HFFc6 (cell line): ENCODE results near the gene OR9A4. TPM values are rescaled to one million over a fixed set of nuclear protein-coding genes. Genes with fewer than 3 reads are reported as not detected.
"Not testable (repeated sequence)": the region's sequence is repeated elsewhere in the genome, so short reads cannot be mapped to it uniquely, and the experiment has no call there.

Experiments
- DNase-seq: peaks from one replicate; pipeline ENCODE4 v3.0.0-alpha.2; 2018
- H3K27ac Mint-ChIP-seq: 2 replicates; pipeline ENCODE4 v1.8.0; 2020; ENCODE audit warnings: mild to moderate bottlenecking, mixed read lengths
- H3K27me3 Mint-ChIP-seq: 2 replicates; pipeline ENCODE4 v1.8.0; 2021; ENCODE audit warnings: mild to moderate bottlenecking, moderate library complexity, mixed read lengths; ENCODE audit not compliant: insufficient read depth
- H3K36me3 Mint-ChIP-seq: 2 replicates; pipeline ENCODE4 v1.8.0; 2021; ENCODE audit warnings: low read depth, mixed read lengths
- H3K4me1 Mint-ChIP-seq: 2 replicates; pipeline ENCODE4 v1.8.0; 2020; ENCODE audit warnings: low read depth, mixed read lengths
- H3K4me3 Mint-ChIP-seq: 2 replicates; pipeline ENCODE4 v1.8.0; 2020; ENCODE audit warnings: mild to moderate bottlenecking, moderate library complexity, mixed read lengths
- H3K9me3 Mint-ChIP-seq: 2 replicates; pipeline ENCODE4 v1.8.0; 2020; ENCODE audit warnings: mild to moderate bottlenecking, mixed read lengths
- CTCF ChIP-seq: fragments of 200-600 bp; sonication (generic); IDR thresholded peaks from 2 replicates; pipeline ENCODE4 v1.5.0; 2021; ENCODE audit warnings: antibody characterized with exemption, mild to moderate bottlenecking
- total RNA-seq, 6 experiments: library from RNA; stranded (reverse); fragmentation: NEBNext Ultra II Directional; extraction: Animal tissue kit (Norgen Biotek cat#: 25700); gene quantifications; 2 replicates in 1 of 6; 3 replicates in 5 of 6; pipeline ENCODE4 v1.2.3, GENCODE V29; 2021

OR9A4 gene
- total RNA-seq, 6 experiments from 2014 or later, result not detected

- Mint-ChIP-seq H3K4me1 (no peaks in the 10 kb centered on the region), H3K9me3 (peaks cover 29% of the 10 kb centered on the region), H3K27ac (no peak overlapping the region), H3K36me3 (no peaks in the 10 kb centered on the region), H3K4me3 (no peak overlapping the region), H3K27me3 (no peaks in the 10 kb centered on the region; the same call in 1 of the 2 replicates)
- no peak for TF ChIP-seq CTCF
- no peak for DNase-seq
Measured at GRCh38 chr7:141877365-141877764, 38.8 kb upstream of the OR9A4 start.

GRCh38 chr7:141880960-141881359 is 35.2 kb upstream of the OR9A4 start:
- H3K4me1 Mint-ChIP-seq, result no peaks in the 10 kb centered on the region
- peaks cover 49% of the 10 kb centered on the region for H3K9me3 Mint-ChIP-seq

GRCh38 chr7:141884539-141885225 is 31.5 kb upstream of the OR9A4 start:
- Mint-ChIP-seq H3K9me3 (peaks cover 57% of the 10 kb centered on the region), H3K27ac (no peak overlapping the region), H3K4me1 (no peaks in the 10 kb centered on the region), H3K4me3 (no peak overlapping the region), H3K27me3 (peaks cover 1% of the 10 kb centered on the region; the same call in 1 of the 2 replicates), H3K36me3 (no peaks in the 10 kb centered on the region)
- TF ChIP-seq CTCF, result no peak
- no peak for DNase-seq

More at GRCh38 chr7:141880960-141881359, 35.2 kb upstream of the OR9A4 start:
- DNase-seq, result no peak
- no peak overlapping the region for H3K4me3 Mint-ChIP-seq
- no peak overlapping the region for H3K27ac Mint-ChIP-seq
- no peaks in the 10 kb centered on the region for H3K36me3 Mint-ChIP-seq
- no peak for TF ChIP-seq CTCF
- H3K27me3 Mint-ChIP-seq, result peaks cover 1% of the 10 kb centered on the region; the same call in 1 of the 2 replicates

GRCh38 chr7:141889321-141889720 is 26.9 kb upstream of the OR9A4 start:
- no peak for DNase-seq
- Mint-ChIP-seq H3K4me1 (no peaks in the 10 kb centered on the region), H3K9me3 (peaks cover 43% of the 10 kb centered on the region), H3K27ac (no peak overlapping the region), H3K27me3 (no peaks in the 10 kb centered on the region), H3K4me3 (no peak overlapping the region), H3K36me3 (no peaks in the 10 kb centered on the region)
- TF ChIP-seq CTCF, result no peak

- Mint-ChIP-seq H3K9me3 (peaks cover 25% of the 10 kb centered on the region), H3K27me3 (no peaks in the 10 kb centered on the region), H3K4me3 (no peak overlapping the region), H3K4me1 (no peaks in the 10 kb centered on the region), H3K36me3 (no peaks in the 10 kb centered on the region), H3K27ac (no peak overlapping the region)
- DNase-seq, result no peak
- TF ChIP-seq CTCF, result no peak
Measured at GRCh38 chr7:141891336-141891735, 24.9 kb upstream of the OR9A4 start.

GRCh38 chr7:141899366-141899765 is 16.8 kb upstream of the OR9A4 start:
- not testable (repeated sequence) for DNase-seq

More at GRCh38 chr7:141899366-141899765, 16.8 kb upstream of the OR9A4 start:
- not testable (repeated sequence) for H3K4me3 Mint-ChIP-seq, H3K27ac Mint-ChIP-seq, H3K27me3 Mint-ChIP-seq, H3K36me3 Mint-ChIP-seq, H3K4me1 Mint-ChIP-seq
- H3K9me3 Mint-ChIP-seq, result peaks cover 32% of the 10 kb centered on the region
